CD4-positive, alpha-beta T cell treated with Interleukin-4 for 1 hour (primary cell): ENCODE results near the gene HOXB5.

Experiments used
- DNase-seq, 2 donors: peaks; one replicate each; pipeline ENCODE4 v3.0.0-alpha.2; 2020 to 2022

Gene HOXB5

GRCh38 chr17:48571826-48572417, 21.7 kb downstream of the HOXB5 start:
- DNase-seq: no peak

- DNase-seq: no peak
Observed at GRCh38 chr17:48571024-48571818, 22.4 kb downstream of the HOXB5 start.

GRCh38 chr17:48570325-48571023, 23.1 kb downstream of the HOXB5 start:
- DNase-seq: no peak

GRCh38 chr17:48569674-48570324, 23.8 kb downstream of the HOXB5 start:
- DNase-seq: no peak

GRCh38 chr17:48569240-48569582, 24.4 kb downstream of the HOXB5 start:
- DNase-seq: no peak

- no peak for DNase-seq
Observed at GRCh38 chr17:48568499-48569239, 24.9 kb downstream of the HOXB5 start.

- no peak for DNase-seq
Observed at GRCh38 chr17:48567646-48568354, 25.8 kb downstream of the HOXB5 start.

- DNase-seq: no peak
Observed at GRCh38 chr17:48567209-48567608, 26.4 kb downstream of the HOXB5 start.

GRCh38 chr17:48566717-48567116, 26.9 kb downstream of the HOXB5 start:
- no peak for DNase-seq

GRCh38 chr17:48565925-48566710, 27.5 kb downstream of the HOXB5 start:
- no peak for DNase-seq

- no peak for DNase-seq
Observed at GRCh38 chr17:48565022-48565554, 28.5 kb downstream of the HOXB5 start.

- DNase-seq: no peak
Observed at GRCh38 chr17:48564188-48565021, 29.2 kb downstream of the HOXB5 start.

GRCh38 chr17:48563867-48564187, 29.8 kb downstream of the HOXB5 start:
- no peak for DNase-seq

- no peak for DNase-seq
Observed at GRCh38 chr17:48563385-48563838, 30.2 kb downstream of the HOXB5 start.

GRCh38 chr17:48562934-48563333, 30.6 kb downstream of the HOXB5 start:
- DNase-seq: no peak

- DNase-seq: no peak
Observed at GRCh38 chr17:48561884-48562810, 31.4 kb downstream of the HOXB5 start.

- no peak for DNase-seq
Observed at GRCh38 chr17:48559840-48560817, 33.5 kb downstream of the HOXB5 start.
